GM08714 (cell line): ENCODE data around the gene CRADD.

Source experiments
- H3K4me3 ChIP-seq: fragments of 200-500 bp; sonication (Bioruptor generic); 2 replicates; pipeline ENCODE4 v1.5.1; 2014; ENCODE audit warnings: mild to moderate bottlenecking, low read length, inconsistent platforms
- ZNF274 ChIP-seq: IDR thresholded peaks from 2 replicates; pipeline ENCODE4 v1.6.1; 2012; ENCODE audit warnings: mild to moderate bottlenecking, low read depth, low read length

CRADD gene

DNA sequence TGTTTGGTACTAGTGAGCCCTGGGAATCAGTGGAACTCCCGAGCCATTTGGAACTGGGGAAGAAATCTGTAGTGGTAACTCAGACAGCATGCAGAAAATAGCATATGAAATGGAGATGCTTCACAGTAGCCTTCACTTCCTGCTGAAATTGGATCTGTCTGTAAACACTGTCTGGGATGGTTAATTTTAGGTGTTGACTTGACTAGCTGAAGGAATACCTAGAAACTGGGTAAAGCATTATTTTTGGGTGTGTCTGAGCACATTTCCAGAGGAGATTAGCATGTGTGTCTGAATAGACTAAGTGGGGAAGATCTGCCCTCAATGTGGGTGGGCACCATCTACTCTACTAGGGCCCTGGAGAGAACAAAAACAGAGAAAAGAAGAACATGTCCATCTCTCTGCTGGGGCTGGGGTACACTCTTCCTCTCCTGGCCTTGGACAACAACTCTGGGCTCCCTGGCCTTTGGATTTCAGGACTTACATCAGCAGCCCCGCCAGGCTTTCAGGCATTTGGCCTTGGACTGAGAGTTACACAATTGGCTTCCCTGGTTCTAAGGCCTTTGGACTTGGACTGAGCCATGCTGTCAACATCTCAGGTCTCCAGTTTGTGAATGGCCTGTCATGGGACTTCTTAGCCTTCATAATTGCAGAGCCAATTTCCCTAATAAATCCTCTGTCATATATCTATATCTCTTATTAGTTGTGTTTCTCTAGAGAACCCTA is 14.0 kb upstream of the CRADD start:
- H3K4me3 ChIP-seq = no peak overlapping the region
- no peak for TF ChIP-seq ZNF274

DNA sequence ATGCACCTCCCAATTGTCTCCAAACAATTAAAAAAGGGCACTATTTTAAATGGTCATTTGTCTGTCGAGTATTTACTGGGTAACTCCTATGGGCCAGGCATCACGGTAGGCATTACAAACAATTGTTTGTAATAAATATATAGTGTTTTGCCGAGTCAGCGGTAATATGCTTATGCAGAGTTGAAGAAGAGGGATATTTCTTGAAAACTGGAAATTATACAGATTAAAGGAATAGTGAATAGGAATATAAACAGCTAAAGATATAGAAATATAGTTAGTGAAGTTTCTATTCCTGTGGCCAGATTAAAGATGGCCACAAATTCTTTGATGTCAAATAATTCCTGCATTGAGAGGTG is 13.5 kb upstream of the CRADD start:
- H3K4me3 ChIP-seq = no peak overlapping the region
- no peak for TF ChIP-seq ZNF274

DNA sequence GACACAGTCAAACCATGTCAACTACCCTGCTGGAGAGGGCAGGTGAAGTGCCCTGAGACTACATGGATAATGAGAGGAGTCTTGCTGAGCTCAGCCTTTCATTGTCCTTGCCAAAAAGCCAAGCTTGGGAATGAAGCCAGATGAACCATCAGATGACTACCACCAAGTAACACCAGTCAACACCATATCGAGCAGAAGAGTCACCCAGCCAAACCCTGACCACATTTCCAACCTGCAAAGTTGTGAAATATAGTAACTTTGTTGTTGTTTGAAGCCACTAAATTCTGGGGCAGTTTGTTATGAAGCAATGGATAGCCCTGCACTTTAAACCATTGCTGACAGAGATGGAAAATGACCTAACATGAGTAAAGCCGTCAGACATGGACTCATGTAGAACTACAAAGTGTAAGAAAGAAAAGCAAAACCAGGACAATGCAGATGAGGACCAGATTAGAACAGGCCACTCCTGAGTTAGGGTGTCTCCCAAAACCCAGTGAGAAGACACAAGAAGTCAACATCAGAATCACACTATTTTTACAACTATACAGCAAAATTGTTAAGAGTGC is 12.5 kb upstream of the CRADD start:
- TF ChIP-seq ZNF274 = no peak
- no peak overlapping the region for H3K4me3 ChIP-seq

DNA sequence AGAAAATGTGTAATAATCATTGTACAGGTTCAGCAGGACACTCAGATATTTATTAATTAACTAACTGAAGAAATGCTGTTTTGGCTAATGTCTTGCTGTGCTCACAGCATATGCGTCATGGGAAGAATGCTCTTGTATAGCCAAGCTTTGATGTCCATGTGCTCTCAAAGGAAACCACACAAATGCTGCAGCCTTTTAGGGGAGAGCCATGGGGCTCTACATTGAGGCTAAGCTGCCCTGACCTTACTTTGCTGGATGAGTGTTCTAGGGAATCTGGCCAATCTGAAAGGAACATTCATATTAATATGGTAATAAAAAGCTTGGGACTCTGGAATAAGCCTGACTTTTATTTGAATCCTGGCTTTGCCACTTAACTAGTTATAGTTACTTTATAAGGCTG is 9.5 kb upstream of the CRADD start:
- no peak for TF ChIP-seq ZNF274
- no peak overlapping the region for H3K4me3 ChIP-seq

DNA sequence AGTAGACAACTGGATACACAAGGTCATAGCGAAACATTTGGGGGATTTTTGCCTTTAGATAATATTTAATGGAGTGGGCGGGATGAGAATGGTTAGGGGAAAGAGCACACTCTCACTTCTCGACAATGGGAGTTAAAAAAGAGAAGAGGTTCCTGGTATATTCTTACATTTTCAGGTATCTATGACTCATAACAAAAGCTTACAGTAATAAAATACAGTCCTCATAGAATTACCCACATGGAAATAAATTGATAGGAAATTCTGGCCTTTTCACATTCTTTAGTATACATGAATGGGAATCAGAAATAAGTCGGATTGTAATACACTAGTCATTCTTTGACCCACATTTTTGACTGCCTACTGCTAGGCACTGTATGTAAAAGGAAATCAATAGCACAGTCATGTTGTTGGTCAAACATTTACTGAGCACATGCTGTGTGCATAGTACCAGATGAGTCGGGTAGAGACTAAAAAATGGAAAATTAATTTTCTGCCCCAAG is 8.2 kb upstream of the CRADD start:
- H3K4me3 ChIP-seq = no peak overlapping the region
- no peak for TF ChIP-seq ZNF274

DNA sequence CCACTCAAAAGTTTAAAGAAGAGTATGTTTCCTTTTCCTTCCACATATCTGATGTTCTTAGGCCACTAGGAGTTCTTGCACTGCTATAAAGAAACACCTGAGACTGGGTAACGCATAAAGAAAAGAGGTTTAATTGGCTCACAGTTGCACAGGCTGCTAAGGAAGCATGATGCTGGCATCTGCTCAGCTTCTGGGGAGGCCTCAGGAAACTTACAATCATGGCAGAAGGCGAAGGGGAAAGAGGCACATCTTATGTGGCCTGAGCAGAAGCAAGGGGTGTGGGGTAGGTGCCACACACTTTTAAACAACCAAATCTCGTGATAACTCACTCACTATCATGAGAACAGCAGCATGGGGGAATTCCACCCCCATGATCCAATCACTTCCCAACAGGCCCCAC is 7.7 kb upstream of the CRADD start:
- TF ChIP-seq ZNF274 = no peak
- H3K4me3 ChIP-seq = no peak overlapping the region

DNA sequence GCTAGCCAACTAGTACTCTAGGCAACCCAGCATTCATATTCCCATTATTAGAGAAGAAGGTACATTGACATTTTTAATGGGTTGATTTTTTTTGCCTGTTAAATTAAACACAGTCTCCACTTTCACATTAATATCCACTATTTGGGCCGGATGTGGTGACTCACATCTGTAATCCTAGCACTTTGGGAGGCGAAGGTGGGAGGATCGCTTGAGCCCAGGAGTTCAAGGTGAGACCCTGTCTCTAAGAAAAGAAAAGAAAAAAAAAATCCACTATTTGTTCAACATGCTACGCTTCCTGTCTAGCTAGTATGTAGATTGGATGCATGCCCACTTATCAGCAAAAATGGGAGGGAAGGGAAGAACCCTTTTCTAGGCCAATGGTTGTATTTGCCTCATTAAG is 7.1 kb upstream of the CRADD start:
- TF ChIP-seq ZNF274 = no peak
- H3K4me3 ChIP-seq = no peak overlapping the region

DNA sequence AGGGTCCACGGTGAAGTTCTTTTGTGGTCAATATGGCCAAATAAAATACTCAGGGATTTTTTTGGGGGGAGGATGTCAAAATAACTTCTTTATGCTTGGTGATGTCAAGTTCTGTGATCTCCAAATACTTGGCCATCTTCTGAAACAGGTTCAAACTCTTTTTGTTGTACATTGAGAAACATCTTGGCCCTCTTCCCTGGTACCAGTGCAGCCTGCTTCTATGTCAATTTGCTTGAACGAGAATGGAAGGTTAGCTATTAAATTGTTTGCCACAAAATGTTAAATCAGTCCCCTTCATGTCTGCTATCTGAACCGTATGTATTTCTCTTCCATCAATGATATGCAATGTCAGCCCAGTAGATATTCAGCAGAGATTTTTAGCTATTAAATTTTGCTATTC is 6.1 kb upstream of the CRADD start:
- no peak overlapping the region for H3K4me3 ChIP-seq
- TF ChIP-seq ZNF274 = no peak

DNA sequence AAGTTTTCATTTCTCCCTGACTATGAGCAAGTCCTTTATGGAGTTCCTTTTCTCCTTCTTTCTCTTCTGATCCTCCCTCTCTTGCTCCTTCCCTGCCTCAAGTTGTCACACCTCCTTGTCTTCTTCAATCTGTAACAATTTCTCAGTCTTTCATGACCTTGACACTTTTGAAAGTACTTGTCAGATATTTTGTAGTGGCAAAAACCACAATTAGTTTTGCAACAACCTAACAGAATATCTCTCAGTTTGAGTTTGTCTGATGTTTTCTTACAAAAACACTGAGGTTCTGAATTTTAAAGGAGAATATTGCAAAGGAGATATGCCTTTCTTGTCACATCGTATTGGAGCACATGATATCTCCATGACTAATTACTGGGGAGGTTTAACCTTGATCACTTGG is 4.1 kb upstream of the CRADD start:
- no peak for TF ChIP-seq ZNF274
- H3K4me3 ChIP-seq = no peak overlapping the region

DNA sequence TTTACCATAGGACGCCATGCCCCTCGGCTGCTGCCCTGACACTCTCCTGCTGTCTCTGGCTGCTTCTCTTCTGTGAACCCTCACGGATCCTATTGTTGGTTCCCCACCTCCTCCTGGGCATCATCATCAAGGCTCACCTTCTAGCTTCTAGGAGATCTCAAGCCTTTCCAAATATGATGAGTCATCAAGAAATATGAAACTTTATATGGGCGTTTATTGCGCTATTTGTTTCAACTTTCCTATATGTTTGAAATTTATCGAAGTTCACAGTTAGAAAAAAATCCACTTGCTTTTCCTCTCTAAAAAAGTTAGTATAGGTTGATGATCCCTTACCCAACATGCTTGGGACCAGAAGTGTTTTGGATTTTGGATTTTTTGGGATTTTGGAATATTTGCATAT is 2.8 kb upstream of the CRADD start:
- TF ChIP-seq ZNF274 = no peak

DNA sequence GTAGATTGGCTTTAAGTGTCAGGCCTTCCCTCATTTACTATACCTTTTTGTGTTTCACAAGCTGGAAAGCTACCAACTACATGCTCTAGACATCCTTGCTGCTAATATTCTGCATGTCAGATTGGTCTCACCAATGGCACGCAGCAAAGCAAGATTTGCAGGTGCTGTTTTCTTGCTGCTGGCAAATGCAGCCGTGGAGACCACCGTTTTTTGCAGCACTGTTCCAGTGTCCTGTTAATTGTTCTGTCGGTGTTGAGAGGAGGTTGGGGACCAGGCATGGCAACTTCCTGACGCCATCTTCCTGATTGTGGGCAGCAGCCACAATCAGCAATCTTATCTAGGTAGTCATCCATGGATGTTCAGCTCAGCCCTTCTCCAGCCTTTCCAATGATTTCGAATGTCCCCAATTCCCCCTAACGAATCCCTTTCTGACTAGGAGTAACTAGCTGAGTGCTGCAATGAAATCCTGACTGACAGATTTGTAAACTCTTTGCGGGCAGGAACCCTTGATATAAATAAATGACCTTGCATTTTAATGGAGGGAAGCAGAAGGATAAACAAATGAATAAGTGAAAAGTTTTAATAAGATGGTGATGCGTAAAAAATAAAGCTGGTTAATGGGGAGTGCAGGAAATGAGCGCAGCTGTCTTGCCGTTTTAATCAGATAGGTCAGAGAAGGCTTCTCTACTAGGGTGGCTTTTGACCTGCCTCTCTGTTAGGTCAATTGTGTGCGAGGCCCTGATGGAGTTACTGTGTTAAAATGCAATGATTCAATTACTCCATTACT is 574 bp upstream of the CRADD start:
- TF ChIP-seq ZNF274 = no peak
- peak overlapping the region; percentile 64 for H3K4me3 ChIP-seq

More for the DNA sequence above, 2.8 kb upstream of the CRADD start:
- H3K4me3 ChIP-seq = no peak overlapping the region

DNA sequence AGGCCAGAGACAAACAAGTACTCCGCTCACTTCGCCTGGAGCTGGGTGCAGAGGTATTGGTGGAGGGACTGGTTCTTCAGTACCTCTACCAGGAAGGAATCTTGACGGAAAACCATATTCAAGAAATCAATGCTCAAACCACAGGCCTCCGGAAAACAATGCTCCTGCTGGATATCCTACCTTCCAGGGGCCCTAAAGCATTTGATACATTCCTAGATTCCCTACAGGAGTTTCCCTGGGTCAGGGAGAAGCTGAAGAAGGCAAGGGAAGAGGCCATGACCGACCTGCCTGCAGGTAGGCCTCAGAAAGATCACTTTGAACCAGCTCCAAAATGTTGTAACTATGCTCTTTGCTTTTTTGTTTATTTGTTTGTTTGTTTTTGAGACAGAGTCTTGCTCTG is 1.6 kb downstream of the CRADD start:
- no peak overlapping the region for H3K4me3 ChIP-seq
- no peak for TF ChIP-seq ZNF274

DNA sequence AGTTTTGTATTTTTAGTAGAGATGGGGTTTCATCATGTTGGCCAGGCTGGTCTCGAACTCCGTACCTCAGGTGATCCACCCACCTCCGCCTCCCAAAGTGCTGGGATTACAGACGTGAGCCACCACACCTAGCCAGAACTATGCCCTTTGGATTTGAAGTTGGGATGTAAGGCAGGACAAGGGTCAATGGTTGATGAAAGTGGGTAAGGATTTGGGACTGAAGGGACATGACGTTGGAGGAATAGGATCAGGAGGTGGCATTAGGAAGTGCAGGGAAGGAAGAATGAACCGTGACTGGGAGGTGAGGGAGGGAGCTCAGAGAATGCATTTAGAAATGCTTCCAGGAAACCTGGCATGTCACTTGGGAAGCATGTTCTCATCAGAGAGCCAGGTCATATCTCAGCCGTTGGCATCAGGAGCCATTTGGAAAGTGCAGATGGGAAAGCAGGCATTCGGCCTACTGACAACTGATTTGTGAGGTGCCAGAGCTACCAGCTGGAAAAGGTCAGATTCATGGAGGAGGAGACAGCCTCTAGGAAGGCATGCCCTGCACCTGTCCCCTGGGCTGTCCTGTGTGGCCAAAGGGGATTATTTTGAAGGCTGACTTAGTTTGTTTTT is 2.2 kb downstream of the CRADD start:
- H3K4me3 ChIP-seq = no peak overlapping the region
- TF ChIP-seq ZNF274 = no peak

DNA sequence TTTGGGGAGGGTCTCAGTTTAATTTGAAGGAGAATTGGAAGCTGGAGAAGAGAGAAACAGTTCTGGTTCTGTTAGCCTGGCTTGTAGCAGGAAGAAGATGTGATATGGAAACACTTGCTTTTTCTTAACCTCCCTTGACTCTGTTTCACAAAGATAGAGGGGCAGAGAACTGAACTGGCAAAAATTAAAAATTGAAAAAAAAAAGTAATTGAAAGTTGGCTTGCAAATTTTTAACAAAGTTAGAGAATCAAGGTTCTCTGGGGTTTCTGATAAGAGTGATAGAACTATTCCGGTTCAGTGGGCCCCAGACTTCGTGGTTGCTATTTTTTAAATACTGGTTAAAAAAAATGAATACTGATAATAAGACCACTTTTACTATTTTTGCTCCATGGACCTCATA is 2.8 kb downstream of the CRADD start:
- no peak overlapping the region for H3K4me3 ChIP-seq
- no peak for TF ChIP-seq ZNF274
